LNCaP clone FGC (cell line): Measurements from ENCODE around the gene GJB3.

ENCODE experiments used
- DNase-seq: peaks from one replicate; pipeline ENCODE4 v3.0.0-alpha.2; 2011; ENCODE audit warnings: low read depth
- H3K4me3 ChIP-seq: 2 replicates; pipeline ENCODE4 v1.5.1; 2011; ENCODE audit warnings: mild to moderate bottlenecking, low read depth, low read length, control low read depth
- TF ChIP-seq, protein P1 (sequence below): IDR thresholded peaks from 2 replicates; pipeline ENCODE4 v1.5.1; 2012; ENCODE audit warnings: mild to moderate bottlenecking; ENCODE audit not compliant: control insufficient read depth, insufficient read depth; ENCODE audit errors: extremely low read depth

Gene GJB3

GRCh38 chr1:34779526-34779925 lies 1.5 kb upstream of the GJB3 start:
- DNase-seq: no peak
- TF ChIP-seq, protein P1, sequence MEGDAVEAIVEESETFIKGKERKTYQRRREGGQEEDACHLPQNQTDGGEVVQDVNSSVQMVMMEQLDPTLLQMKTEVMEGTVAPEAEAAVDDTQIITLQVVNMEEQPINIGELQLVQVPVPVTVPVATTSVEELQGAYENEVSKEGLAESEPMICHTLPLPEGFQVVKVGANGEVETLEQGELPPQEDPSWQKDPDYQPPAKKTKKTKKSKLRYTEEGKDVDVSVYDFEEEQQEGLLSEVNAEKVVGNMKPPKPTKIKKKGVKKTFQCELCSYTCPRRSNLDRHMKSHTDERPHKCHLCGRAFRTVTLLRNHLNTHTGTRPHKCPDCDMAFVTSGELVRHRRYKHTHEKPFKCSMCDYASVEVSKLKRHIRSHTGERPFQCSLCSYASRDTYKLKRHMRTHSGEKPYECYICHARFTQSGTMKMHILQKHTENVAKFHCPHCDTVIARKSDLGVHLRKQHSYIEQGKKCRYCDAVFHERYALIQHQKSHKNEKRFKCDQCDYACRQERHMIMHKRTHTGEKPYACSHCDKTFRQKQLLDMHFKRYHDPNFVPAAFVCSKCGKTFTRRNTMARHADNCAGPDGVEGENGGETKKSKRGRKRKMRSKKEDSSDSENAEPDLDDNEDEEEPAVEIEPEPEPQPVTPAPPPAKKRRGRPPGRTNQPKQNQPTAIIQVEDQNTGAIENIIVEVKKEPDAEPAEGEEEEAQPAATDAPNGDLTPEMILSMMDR: no peak
- H3K4me3 ChIP-seq: no peak overlapping the region

GRCh38 chr1:34779962-34780361 lies 1.1 kb upstream of the GJB3 start:
- TF ChIP-seq, protein P1: no peak
- H3K4me3 ChIP-seq: no peak overlapping the region
- no peak for DNase-seq

DNA sequence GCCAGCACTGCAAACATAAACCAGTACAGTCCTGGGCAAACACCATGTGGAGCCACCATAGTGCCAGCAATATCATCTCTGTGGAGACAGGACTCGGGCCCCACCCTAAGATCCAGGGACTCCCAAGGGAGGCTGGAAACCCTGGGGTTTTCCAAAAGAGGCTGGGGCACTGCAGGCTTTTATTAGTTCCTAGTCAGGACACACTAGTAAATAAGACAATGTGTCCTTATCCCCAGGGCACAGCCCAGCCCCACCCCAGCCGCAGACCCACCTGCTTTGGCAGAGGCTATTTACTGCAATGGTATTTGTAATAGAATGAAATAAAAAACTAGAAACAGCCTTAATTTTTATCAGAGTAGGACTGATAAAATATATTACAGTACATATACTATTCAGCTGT lies 486 bp upstream of the GJB3 start:
- H3K4me3 ChIP-seq: no peak overlapping the region
- TF ChIP-seq, protein P1: no peak

DNA sequence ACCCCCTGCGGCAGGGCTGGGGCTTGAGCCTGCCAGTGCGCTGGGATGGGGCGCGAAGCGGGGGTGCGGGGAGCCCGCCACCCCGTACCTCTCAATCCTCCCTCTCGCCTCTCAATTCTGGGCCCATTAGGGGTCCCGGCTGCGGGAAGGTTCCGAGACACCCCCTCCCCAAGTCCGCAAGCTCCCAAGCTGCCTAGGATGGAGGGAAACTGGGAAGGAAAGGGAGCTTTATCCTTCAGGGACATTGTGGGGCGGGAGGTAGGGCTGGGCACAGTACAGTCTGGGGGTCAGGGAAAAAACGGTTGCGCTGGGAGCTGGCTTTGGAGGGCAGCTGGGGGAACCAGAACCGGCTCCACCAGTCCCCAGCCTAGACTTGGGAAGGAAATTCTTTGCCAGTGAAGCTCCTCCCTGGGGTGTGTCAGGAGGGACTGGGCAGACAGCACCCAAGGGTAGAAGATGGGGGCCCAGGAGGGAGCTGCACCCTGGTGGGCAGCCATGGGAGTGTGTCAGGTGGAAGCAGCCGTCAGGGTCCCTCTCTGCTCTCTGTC lies 904 bp downstream of the GJB3 start:
- no peak overlapping the region for H3K4me3 ChIP-seq
- no peak for DNase-seq
- TF ChIP-seq, protein P1: no peak

More for the DNA sequence above, 486 bp upstream of the GJB3 start:
- DNase-seq: no peak

- no peak overlapping the region for H3K4me3 ChIP-seq
- TF ChIP-seq, protein P1: no peak
- no peak for DNase-seq
Measured at GRCh38 chr1:34784751-34785221, 3.8 kb downstream of the GJB3 start.

- TF ChIP-seq, protein P1: no peak
- DNase-seq: no peak
Measured at GRCh38 chr1:34785231-34785874, 4.3 kb downstream of the GJB3 start.

More at GRCh38 chr1:34785231-34785874, 4.3 kb downstream of the GJB3 start:
- no peak overlapping the region for H3K4me3 ChIP-seq
